HG03521 (cell line): ENCODE data around the gene ZBTB47.

ENCODE experiments used
- ATAC-seq: cut with Tn5 transposase; IDR thresholded peaks from one replicate; pipeline ENCODE4 v1.9.1; 2021; ENCODE audit warnings: mild to moderate bottlenecking, moderate library complexity; ENCODE audit not compliant: unreplicated experiment

The ZBTB47 gene

GRCh38 chr3:42664438-42664803 is 10.9 kb downstream of the ZBTB47 start:
- ATAC-seq: no peak

DNA sequence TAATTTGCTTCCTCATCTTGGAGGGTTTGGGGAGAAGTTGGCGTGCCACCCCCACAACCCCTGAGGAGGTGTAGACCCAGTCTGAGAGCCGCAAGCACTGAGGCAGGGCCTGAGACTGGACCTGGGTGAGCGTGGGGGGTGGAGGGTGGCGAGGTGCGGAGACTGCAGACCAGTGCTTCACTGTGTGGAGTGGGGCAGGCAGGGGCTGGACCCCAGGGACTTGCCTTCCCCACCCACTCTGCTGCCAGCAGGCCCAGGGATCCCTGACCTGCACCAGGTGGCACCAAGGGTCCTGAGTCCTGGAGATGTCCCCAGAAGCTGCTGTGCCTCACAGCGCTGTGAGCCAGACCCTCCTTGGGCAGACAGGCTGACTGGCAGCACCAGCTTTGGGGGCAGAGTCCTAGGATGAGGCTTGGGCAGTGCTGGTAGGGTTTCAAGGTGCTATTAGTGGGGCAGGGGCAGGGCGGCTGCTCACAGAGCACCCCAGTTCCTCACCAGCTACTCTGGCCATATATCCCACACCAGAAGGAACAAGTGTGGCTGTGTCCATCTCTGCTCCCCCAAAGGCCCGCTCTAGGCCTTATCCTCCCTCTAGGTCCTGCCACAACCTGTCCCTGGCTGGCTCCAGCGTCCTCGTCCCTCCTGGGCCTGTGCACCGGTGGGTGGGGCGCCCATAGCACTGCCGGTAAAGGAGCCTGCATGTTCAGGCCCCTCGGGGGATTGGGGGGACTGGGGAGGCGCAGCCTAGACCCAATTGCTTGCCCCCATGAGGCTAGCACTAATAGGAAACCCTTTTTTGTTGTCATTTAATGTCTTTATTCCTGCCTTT is 11.8 kb downstream of the ZBTB47 start:
- no peak for ATAC-seq

- ATAC-seq: no peak
Observed at GRCh38 chr3:42666022-42666421, 12.5 kb downstream of the ZBTB47 start.

GRCh38 chr3:42666577-42666998 is 13.1 kb downstream of the ZBTB47 start:
- ATAC-seq: no peak

GRCh38 chr3:42667096-42667522 is 13.6 kb downstream of the ZBTB47 start:
- ATAC-seq: no peak

GRCh38 chr3:42667523-42668412 is 14.3 kb downstream of the ZBTB47 start:
- no peak for ATAC-seq

- ATAC-seq: no peak
Observed at GRCh38 chr3:42668413-42668760, 14.9 kb downstream of the ZBTB47 start.

DNA sequence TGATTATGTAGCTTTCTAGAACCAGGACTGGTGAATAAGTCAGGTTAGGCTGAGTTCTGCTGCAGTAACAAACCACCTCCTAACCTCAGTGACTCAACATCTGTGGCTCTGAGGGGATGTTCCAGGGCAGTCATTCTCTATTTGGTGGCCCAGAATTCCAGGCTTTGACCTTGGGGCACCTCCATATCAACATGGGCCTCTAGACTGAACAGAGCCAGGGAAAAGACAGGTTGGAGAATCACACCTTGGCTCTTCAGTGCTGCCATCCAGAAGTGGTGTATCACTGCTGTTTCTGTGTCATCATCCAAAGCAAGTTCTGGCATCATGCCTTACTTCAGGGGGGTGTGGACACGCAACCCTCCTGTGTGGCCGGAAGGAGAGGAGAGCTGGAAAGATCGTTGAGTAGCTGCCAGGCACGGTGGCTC is 15.3 kb downstream of the ZBTB47 start:
- ATAC-seq: no peak

GRCh38 chr3:42670051-42670576 is 16.6 kb downstream of the ZBTB47 start:
- no peak for ATAC-seq

DNA sequence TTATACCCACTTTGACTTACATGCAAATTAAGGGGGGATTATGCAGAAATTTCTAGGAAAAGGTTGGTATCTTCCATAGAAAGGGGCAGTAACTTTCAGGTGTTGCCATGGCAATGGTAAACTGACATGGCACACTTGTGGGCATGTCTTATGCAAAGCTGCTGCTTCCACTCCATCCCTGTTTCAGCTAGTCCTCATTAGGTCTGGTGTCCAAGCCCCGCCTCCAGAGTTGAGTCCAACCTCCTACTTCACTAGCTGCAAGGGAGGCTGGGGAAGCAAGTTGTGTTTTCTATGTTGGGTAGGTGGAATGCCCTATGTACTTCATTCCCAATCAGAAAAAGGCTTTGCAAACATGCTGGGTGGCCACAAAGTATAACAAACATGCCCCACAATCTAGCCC is 17.2 kb downstream of the ZBTB47 start:
- ATAC-seq: no peak

- no peak for ATAC-seq
Observed at GRCh38 chr3:42672515-42672914, 19.0 kb downstream of the ZBTB47 start.

- ATAC-seq: no peak
Observed at GRCh38 chr3:42673082-42673481, 19.6 kb downstream of the ZBTB47 start.

GRCh38 chr3:42674146-42674545 is 20.6 kb downstream of the ZBTB47 start:
- ATAC-seq: no peak

DNA sequence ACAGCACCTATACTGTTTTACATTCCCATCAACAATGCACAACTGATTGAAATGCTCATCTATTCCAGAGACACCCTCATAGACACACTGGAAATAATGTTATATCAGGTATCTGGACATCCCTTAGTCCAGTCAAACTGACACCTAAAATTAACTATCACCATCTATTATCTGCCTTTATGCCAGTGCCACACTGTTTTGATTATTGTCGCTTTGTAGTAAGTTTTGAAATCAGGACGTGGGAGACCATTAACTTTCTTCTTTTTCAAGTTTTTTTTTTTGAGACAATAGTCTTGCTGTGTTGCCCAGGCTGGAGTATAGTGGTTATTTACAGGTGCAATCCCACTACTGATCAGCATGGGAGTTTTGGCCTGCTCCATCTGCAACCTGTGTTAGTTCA is 22.4 kb downstream of the ZBTB47 start:
- no peak for ATAC-seq

- no peak for ATAC-seq
Observed at GRCh38 chr3:42678447-42678846, 24.9 kb downstream of the ZBTB47 start.

GRCh38 chr3:42680271-42680670 is 26.8 kb downstream of the ZBTB47 start:
- no peak for ATAC-seq

DNA sequence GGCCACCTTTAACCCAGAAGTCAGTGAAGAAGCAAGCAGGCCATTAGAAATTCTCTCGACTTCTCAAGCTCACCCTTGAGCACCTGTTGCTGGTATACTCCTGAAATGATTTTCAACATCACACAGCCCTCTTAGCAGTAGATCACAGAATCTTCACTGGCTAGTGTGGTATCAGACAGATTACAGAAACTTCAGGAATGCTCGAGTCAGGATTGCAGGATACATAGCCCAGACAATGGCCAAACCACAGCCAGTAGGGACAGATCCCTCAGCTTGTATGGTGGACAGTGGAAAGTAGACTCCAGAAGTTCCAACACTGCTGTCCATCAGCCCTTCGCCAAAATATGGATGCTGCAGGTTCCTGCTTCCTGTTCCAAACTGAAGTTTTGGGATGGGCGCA is 27.3 kb downstream of the ZBTB47 start:
- ATAC-seq: no peak

DNA sequence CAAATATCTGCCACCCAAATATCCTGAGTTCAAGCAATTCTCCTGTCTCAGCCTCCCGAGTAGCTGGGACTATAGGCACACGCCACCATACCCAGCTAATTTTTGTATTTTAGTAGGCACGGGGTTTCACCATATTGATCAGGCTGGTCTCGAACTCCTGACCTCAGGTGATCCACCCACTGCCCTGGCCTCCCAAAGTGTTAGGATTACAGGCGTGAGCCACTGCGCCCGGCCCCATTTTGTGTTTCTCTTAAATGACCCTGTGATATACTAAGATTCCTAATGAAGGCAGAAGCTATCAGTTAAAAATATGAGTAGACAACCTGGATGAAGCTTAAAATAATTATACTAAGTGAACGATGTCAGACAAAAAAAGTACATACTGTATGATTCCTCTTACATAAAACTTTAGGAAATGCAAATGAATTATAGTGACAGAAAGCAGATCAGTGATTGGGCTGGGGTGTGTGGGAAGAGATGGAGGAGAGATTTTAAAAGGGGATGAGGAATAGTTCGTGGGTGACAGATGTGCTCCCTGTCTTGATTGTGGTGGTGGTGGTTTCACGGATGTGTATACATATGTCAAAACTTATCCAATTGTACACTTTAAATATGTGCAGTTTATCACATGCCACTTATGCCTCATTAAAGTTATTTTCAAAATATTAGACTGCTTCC is 28.0 kb downstream of the ZBTB47 start:
- no peak for ATAC-seq

DNA sequence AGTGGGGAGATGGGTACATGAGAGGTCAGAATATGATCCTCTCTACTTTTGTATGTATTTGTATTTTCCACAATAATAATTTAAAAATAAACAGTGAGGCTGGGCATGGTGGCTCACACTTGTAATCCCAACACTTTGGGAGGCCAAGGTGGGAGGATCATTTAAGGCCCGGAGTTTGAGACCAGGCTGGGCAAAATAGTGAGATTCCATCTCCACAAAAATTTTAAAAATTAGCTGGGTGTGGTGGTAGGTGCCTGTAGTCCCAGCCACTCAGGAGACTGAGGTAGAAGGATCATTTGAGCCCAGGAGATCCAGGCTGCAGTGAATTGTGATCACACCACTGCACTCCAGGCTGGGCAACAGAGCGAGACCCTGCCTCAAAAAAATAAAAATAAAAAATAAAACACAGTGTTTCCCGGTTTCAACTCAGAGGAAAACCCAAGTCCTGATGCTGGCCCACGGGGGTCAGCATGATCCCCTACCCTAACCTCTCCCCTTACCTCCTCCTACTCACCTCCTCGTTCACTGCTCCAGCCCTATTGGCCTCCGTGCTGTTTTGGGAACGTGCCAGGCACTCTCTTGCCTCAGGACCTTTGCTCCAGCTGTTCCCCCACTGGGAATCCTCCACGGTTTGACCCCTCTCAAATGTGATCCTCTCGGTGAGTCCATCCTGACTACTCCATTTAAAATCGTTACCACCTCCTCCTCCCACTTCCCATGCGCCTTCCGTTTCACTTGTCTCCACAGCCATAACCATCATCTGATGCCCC is 29.0 kb downstream of the ZBTB47 start:
- ATAC-seq: no peak

DNA sequence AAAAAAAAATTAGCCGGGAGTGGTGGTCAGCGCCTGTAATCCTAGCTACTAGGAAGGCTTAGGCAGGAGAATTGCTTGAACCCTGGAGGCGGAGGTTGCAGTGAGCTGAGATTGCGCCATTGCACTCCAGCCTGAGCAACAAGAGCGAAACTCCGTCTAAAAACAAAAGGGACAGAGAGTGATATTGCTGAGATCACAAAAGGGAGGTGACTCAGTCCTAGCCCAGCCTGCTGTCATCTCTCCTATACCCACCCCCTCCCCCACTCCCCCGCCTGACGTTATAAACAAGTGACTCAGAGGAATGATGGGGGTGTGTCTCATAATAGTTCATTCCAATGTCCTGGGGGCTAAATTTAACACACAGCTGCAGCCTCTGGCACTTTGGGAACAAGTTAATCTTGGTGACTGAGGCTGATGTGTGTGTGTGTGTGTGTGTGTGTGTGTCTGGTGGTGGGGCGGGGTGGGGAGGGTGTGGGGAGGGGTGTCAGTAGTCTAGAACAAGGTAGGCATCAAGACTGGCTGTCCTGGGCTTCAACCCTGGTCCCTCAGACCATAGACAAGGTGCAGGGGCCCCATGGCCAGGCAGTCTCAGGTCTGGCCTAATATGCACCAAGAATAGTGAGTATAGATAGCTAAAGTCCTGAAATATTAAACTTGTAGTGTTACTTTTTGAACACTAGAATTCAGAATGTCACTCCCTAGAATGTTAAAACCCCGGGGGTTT is 30.5 kb downstream of the ZBTB47 start:
- ATAC-seq: no peak
